GM18517 (cell line): ENCODE data around the gene ASPDH.

ENCODE experiments used
- ATAC-seq: cut with Tn5 transposase; IDR thresholded peaks from one replicate; pipeline ENCODE4 v1.9.1; 2021; ENCODE audit warnings: mild to moderate bottlenecking, moderate library complexity; ENCODE audit not compliant: unreplicated experiment

The ASPDH gene

GRCh38 chr19:50498219-50499056 is 15.3 kb downstream of the ASPDH start:
- ATAC-seq, result no peak

GRCh38 chr19:50497022-50497405 is 16.7 kb downstream of the ASPDH start:
- ATAC-seq, result no peak

GRCh38 chr19:50496189-50497021 is 17.3 kb downstream of the ASPDH start:
- no peak for ATAC-seq

DNA sequence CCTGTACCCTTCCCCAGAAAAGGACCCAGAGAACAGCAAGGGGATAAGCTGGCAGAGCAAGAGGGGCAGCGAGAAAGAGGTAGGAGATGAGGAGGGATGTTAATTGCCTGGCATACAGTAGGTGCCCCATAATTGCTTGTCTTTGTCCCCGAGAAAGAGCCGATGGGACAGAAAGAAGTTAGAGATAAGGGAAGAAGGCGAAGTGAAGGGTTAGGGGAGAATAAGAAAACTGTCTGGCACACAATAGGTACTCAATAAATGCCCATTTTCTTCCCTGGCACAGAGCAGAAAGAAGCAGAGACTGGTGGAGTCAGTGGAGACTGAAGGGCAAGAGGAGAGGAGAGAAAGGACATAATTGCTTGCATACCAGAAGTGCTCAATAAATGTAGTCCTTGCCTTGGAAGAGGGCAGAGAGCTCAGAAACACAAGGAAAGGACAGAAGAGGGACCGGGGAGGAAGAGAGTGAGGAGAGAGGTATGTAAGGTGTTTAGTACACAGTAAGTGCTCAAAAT is 18.6 kb downstream of the ASPDH start:
- ATAC-seq, result no peak

GRCh38 chr19:50494186-50495019 is 19.3 kb downstream of the ASPDH start:
- no peak for ATAC-seq

DNA sequence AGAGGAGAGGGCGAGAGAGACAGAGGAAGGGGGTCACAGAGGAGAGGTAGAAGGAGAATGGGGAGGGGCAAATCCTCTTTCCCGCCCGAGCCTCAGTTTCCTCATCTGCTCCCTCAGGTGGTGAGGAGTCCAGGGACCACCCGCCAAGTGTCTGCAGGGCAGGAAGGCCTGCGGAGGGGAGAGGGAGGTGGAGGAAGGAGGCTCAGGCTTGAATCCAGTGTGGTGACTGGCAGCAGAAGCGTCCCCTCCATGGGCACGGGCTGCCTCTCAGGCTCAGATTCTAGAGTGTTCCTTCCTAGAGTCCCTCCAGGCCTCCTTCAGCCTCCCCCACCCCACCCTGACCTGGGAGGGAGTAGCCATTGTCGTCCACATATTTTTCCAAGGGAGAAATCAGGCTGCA is 20.5 kb downstream of the ASPDH start:
- ATAC-seq, result no peak

GRCh38 chr19:50492303-50493052 is 21.2 kb downstream of the ASPDH start:
- no peak for ATAC-seq

DNA sequence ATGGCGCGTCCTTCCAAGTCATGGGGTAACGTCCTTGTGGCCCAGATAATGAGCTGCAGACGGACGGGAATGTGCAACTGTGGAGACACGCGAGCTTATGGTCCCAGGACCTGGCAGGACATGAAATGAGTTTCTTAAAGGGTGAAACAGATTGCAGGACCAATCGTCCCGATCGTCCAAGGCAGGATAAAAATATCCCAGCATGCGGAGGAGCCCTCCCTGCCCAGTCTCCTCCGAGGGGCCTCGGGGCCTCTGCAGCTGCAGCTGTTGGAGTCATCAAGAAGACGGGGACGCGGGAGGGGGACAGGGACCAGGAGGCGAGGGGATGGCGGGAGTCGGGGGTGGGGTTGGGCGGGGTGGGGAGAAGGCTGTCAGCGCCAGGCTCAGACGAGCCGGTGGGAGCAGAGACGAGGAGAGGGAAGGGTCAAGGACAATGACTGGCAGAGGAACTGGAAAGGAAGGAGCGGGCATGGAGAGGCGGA is 22.7 kb downstream of the ASPDH start:
- no peak for ATAC-seq

DNA sequence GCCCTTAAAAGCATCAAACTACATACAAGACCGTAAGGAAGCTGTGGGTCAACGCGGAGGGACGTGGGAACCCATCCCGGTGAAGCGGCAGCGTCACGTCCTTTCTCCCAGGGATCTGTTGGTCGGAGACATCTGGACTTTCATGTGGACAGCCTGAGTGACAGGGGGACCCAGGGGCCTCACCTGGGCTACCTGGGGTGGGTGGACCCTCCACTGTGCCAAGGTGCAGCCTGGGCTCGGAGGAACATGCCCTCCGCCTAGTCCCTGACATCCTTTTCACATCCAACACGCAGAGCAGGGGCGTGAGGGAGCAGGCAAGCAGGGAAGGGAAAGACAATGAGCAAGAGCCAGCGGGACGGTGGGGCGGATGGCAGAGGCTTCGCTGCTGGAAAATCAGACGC is 23.3 kb downstream of the ASPDH start:
- no peak for ATAC-seq

DNA sequence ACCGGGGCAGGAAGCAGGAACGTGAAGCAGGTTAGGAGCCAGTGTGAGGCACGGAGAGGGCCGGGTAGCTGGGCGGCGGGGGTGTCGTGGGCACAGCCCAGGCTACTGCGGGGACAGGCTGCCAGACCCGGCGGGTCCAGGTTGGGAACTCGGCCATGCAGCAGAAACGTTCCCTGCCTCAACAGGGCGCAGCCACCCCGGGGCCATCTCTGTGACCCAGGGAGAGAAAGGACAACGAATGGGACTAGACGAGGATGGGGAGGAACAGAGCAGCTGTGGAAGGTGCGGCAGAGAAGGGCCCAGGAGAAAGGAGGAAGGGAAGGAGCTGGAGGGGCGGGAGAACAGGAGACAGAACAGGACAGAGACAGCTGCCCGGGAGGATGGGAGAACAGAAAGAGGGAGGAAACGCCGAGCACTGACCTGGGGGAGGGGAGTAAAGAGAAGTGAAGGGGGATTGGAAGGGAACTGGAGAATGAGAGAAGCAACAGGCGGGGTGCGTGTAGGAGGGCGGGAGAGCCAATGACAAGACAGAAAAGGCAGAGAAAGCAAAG is 24.2 kb downstream of the ASPDH start:
- no peak for ATAC-seq

DNA sequence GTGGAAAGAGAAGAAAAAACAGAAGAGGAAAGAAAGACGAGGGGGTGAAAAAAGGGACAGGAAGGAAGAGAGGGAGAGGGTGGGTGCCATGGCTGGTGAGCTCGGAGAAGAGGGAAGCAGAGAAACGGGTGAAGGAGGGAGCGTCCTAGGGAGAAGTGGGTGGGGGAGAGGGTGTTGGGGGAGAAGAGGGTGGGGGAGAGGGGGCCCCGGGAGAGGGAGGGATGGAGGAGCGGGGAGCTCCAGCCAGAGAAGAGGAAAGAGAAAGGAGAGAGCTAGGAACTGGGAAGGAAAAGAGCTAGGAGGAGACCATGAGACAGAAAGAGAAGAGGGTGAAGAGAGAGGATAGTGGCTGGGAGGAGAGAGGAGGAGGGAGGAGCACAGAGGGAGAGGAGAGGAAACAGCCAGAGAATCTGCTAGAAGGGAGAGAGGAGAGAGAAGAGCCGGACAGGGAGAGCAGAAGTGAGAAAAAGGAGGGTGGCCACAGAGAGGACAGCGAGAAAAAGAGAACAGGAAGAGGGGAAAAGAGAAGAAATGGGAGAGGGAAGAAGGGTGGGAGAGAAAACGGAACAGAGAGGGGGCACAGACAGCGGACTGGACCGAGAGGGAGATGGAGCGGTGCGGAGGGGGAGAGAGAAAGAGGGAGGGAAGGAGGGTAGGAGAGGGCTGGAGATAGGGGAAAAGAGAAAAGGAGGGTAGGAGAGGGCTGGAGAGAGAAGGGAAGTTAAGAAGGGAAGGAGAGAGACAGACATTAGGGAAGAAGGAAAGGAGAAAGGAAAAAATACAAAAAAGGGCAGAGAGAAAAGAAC is 25.1 kb downstream of the ASPDH start:
- ATAC-seq, result no peak

- ATAC-seq, result no peak
These were observed 26.7 kb downstream of the ASPDH start for GRCh38 chr19:50486823-50487515.

- no peak for ATAC-seq
These were observed 28.3 kb downstream of the ASPDH start for GRCh38 chr19:50485284-50485955.

- ATAC-seq, result no peak
These were observed 30.8 kb downstream of the ASPDH start for GRCh38 chr19:50482916-50483315.

DNA sequence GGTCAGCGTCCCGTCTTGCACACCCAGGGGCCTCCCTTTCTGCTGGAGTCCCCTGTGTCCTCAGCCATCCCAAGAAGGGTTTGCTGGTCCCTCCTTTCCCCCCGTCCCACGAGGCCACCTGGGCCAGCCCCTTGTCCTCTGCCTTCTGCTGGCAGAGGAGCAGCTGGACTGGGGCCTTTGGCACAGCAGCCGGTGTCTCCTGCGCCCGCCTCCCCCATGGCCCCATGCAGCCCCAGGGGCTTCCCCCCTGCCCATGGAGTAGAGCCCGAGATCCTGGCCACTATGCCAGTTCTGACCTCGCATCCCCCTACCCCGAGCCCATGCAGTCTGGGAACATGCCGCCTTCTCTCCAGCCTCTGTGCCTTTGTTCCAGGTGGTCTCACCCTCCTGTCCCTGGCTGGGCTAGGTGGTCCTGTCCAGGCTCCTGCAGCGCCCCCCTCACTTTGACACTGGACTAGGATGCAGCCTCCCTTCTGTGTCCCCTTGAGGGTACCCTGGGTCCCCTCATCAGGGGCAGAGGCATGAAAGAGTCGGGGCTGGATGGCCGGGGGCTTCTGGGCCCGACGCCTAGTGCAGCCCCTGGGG is 31.4 kb downstream of the ASPDH start:
- ATAC-seq, result no peak

DNA sequence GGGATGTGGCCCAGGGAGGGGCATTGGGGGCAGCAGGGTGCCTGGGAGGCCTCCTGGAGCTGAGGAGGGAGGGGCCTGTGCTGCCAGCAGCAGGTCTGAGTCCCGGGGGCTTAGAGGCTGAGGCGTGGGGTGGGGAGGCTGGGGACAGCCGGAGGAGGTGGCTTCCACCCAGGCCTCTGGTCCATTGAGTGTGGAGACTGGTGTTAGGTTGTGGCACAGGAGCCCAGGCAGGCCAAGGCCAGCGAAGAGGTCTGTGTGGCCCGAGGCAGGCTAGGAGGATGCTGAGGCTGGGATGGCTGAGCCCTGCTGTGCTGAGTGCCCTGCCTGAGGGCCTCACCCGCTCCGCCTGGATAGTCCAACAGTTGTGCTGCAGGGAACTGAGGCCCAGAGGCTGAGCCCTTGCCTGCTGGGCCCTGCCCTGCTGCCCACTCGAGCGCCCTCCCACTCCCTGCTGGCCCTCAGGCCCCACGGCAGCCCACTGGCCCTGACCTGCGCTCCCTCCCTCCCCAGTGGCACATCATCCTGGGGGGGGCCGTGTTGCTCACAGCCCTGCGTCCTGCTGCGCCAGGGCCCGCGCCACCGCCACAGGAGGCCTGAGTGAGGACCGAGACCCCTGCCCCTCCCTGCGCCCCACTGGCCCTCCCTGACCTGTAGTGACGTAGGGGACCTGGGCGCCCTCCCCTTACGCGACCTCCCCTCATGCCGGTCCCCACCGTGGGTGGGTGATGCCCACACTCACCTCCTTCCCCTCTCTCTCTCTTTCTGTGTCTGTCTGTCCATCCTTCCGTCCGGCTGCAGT is 32.2 kb downstream of the ASPDH start:
- no peak for ATAC-seq
